GM19240 (cell line): ENCODE measurements around the gene NUDT15.
"Not testable (repeated sequence)": the region's sequence is repeated elsewhere in the genome, so short reads cannot be mapped to it uniquely, and the experiment has no call there.

Experiments used
- DNase-seq: peaks from one replicate; pipeline ENCODE4 v3.0.0; 2011; ENCODE audit warnings: low spot score; ENCODE audit not compliant: insufficient read length

NUDT15 gene

DNA sequence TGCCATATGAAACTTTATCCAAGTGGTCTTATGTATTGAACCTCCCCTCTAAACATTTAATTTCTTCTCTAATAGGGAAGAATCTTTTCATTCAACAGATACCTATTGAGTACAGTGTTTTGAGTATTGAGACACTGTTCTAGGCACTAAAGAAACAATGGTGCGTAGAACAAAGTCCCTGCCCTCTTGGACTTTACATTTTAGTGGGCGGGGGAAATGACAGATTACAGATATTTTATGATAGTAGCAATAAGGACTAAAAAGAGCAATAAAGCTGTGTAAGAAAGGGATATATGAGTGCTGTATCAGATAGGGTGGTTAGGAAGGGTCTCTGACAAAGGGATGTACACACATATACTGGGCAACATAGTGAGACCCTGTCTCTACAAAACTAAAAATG, 5.4 kb downstream of the NUDT15 start:
- DNase-seq, result no peak

DNA sequence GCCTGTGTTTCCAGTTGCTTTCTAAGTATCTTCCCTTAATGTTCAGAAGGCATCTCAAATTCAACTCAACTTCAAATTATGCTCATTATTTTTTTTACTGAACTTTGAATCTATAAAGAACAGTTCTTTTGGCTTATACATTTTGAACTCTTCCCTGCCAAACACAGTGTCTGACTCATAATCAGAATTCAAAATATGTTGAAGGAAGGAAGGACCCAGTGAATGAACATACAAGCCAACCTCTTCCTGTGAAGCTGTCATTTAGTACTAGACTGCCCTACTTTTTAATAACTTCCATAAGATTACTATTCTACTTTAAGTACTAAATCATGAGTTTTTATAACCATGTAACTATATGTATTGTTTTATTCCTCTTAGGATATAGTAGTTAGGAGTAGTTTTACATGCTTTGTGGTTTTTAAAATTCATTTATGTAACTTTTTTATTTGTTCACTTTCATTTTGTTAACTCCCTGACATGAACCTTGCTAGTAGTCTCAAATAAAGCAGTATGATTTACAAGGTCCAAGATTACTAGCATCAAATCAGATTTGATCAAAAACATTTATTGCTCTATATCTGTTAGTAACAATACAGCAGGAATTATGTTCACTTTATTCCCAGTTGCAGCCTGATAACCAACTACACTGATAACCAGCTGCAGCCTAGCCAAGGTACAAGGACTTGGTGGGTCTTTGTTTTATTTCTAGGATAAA, 6.4 kb downstream of the NUDT15 start:
- no peak for DNase-seq

DNA sequence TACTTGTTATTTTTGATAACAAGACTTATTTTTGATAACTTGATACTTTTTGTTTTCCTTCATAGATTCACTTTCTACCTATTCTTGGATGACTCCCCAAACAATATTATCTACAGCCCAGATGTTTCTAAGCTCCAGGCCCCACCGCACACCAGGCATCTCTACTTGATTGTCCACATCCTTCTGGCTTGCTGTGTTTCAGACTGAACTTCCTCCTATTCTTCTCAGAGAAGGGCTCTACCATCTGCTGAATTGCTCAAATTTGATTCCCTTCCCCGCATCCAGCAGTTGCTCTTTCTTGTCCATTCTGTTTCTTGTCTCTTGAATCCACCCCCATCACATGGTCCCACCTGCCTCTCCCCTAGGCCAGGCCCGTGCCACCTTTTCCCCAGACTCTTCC, 13.0 kb downstream of the NUDT15 start:
- DNase-seq, result no peak

GRCh38 chr13:48054601-48055000, 17.1 kb downstream of the NUDT15 start:
- DNase-seq, result no peak

- no peak for DNase-seq
Observed at GRCh38 chr13:48055712-48056111, 18.2 kb downstream of the NUDT15 start.

DNA sequence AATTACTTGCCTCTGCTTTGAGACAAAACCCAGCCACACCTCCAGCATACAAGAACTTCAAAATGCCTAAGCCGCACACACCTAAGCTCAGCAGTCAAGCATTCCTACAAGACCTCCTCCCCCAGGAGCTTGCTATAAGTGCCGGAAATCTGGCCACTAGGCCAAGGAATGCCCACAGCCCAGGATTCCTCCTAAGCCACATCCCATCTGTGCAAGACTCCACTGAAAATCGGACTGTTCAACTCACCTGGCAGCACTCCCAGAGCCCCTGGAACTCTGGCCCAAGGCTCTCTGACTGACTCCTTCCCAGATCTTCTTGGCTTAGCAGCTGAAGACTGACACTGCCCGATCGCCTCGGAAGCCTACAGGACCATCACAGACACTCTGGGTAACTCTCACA, 21.0 kb downstream of the NUDT15 start:
- DNase-seq, result not testable (repeated sequence)

DNA sequence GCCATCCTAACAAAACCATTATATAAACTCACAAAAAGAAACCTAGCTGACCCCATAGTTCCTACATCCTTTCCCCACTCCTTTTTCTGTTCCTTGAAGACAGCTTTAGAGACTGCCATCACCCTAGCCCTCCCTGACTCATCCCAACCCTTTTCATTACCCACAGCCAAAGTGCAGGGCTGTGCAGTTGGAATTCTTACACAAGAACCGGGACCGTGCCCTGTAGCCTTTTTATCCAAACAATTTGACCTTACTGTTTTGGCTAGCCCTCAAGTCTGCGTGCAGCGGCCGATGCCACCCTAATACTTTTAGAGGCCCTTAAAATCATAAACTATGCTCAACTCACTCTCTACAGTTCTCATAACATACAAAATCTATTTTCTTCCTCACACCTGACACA, 22.4 kb downstream of the NUDT15 start:
- not testable (repeated sequence) for DNase-seq

DNA sequence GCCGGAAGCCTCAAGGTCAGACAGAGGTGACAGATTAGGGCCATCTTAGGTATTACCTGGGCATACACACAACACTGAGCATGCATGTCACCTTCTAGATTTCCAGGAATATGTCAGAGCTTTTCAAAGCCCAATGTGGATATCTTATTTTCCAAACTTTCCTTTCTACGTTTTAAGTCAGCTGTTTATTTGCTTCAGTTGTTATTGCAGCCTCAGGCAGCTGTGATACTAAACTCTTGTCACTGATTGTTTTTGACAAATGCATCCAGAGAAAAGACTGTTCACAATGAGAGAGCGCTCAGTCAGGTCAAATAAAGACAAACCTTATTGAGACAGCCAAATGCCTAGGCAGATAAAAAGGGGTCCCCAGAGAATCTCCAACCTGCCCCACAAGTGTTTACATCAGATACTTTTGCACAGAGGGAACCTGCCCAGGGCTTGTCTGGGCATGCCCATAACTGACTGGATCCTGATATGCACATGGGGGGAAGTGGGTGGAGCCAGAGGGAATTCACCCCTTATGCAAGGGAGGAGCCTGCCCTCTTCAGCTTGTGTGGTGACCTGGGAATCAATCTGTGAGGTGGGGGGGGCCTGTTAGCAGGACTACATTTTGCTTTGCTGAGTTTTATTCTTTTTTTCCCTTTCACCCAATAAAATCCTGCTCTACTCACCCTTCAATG, 28.9 kb downstream of the NUDT15 start:
- peak; percentile 4 for DNase-seq

- no peak for DNase-seq
Observed at GRCh38 chr13:48068036-48068435, 30.5 kb downstream of the NUDT15 start.

DNA sequence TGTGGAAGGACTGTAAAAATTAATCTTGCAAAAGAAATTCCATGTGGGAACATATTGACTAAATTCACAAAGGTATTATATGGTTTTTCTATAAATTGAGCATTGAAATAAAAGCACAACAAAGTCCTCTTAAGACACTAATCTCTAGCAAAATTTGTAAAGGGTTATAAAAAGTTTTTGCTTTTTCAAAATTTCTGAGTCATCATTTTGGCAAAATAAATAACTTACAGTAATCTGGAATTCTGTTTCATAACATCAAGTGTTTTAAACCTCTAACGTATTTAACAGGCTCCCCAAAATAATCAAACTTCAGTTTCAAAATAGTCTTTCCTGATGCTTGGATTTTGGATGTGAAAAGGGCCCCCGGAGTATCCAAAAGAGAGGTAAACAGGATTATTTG, 31.4 kb downstream of the NUDT15 start:
- no peak for DNase-seq

DNA sequence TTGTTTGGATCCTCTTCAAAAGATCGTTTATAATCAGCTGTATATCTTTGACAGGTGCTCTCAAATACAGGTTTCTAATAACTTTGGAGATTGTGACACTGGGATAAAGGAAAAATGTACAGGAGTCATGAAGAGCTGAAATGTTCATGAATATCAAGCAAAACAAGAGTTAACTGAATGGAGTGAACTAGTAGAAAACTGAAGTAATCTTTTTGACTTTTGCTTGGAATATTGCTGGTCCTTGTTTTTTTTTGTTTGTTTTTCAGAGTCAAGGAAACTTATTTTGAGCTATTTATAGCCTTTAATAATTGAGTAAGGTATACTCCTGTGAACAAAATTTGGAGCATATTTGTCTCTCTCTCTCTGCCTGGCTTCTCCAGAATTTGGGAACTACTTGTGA, 32.0 kb downstream of the NUDT15 start:
- DNase-seq, result no peak

- DNase-seq, result no peak
Observed at GRCh38 chr13:48070942-48071341, 33.4 kb downstream of the NUDT15 start.

GRCh38 chr13:48072304-48072703, 34.8 kb downstream of the NUDT15 start:
- no peak for DNase-seq

GRCh38 chr13:48072787-48073186, 35.3 kb downstream of the NUDT15 start:
- DNase-seq, result no peak

DNA sequence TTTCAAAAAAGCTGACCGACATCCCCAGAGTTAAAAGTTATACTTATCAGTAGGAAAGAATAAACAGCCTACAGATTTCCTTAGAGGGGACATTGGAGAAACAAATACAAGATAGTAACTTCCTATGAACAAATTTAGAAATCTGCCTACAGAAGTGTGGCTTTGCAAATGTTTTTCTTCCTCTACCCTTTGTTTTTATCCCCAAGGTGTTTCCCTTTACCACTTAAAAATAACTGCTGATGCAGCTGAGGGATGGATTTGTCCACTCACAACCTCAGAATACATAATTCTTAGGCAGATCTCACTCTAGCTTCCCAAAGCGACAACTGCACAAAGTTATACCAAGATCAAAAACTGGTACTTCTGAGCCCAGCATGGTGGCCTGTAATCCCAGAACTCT, 36.5 kb downstream of the NUDT15 start:
- DNase-seq, result no peak

GRCh38 chr13:48078251-48078656, 40.7 kb downstream of the NUDT15 start:
- peak; percentile 57 for DNase-seq

DNA sequence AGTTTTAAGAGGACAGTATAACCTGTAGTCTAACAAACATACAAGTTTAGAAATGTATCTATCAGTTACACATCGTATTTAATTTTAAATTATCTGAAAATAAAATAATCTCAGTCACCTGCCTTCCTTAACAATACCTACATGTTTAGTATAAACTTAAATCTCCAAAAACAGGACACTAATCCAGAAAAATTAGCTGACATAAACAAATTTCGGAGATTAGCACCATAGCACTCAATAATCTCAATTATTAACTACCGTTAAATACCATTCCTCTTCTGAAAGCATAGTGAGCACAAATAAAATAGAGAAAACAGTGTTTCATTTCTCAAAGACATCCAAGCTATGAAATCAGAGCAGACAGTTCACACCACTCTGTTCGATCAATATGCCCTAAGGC, 44.2 kb downstream of the NUDT15 start:
- no peak for DNase-seq

DNA sequence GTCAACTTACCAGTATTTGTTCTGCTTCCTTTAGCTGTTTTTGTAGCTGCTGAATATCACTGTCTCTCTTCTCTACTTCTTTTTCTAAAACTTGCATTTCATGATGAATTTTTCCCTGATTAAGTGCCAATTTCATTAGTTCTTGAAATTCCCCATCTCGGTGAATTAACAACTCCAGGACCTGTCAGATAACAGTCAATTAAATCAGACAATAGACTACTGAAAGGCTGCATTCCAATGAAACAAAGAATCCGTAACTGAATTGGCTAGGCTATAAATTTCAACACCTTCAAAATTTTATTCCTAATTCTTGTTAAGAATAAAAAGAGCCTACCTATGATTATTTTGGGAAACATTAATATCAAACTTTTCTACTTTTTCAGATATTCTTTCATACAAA, 48.7 kb downstream of the NUDT15 start:
- no peak for DNase-seq

DNA sequence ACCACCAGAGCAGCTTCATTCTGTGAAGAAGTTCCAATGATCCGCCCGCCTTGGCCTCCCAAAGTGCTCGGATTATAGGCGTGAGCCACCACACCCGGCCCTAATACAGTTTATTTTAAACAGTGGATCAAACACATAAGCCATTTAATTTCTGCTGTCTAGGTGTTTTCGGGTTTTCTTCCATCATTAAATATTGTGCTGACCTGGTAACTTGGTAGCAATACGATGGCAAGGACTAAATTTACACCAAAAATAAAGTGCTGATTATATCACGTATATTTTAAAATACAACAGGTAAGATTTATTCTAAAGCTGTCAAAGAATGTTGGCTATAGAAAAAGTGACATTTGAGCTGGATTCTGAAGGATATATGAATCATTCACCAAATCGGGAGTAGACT, 56.1 kb downstream of the NUDT15 start:
- no peak for DNase-seq

DNA sequence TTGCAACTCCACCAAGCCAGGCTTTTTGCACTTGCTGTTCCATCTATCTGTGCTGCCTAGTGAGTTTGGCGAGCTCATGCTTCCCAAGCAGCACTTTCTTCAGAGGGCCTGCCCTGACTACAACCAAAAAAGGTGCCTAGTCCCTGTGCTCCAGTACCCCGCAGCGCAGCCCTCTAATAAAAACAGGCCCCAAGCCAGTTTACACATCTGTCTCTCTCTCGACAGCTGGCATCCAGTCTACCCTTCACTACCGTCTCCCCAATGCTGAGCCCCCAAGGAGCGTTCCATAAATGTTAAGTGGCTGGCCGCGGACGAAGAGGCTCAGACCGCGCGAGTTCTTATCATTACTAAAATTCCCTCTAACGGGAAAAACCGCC, 56.9 kb downstream of the NUDT15 start:
- no peak for DNase-seq

GRCh38 chr13:48094781-48095502, 57.4 kb downstream of the NUDT15 start, which contains the start of gene MED4:
TSS of gene MED4 (minus strand) at chr13:48095104. CDS start at chr13:48095078, 26 bp downstream.
- peak; percentile 90 for DNase-seq

GRCh38 chr13:48096670-48097069, 59.1 kb downstream of the NUDT15 start:
- DNase-seq, result no peak
